ENCODE data around the gene ZFHX3. TPM values are rescaled to one million over a fixed set of nuclear protein-coding genes. Genes with fewer than 3 reads are reported as not detected.

The ZFHX3 gene
- total RNA-seq, 4 donors from 2014 or later: 36.3 to 44.0 (median 38.1) TPM

DNA sequence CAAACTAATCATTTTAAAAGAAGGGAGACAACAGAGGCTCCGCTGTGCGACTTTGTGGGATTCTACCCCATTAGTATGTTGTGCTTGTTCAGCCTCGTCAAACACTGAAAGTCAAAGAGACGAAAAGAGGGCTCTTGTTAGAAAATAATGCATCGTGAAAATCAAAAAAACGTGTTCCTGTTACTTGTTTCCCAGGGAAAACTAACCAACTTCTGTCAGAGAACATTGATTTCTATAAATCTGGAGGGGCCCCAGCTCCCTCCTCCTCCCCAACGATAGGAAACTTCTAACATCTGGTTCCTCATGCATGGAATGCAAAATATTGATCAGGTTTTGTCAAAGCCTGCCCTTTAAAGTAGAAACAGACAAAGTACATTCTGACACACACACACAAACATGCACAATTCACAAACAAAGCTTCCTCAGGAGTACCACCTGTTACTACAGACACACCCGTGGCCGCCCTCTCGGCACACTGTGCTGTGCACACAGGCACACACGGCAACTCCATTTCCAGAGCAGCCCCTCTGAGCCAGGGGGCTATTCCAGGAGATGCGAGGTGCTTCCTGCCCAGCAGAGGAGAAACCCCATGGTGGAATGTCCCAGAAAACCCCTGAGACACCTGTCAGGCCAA lies 151.3 kb downstream of the ZFHX3 start:
- no peak for DNase-seq (ENCODE audit: low spot score in 2 of 2)
- Histone ChIP-seq H3K27ac (no peak overlapping the region), H3K4me1 (peaks cover 0 to 30% (median 0%) of the 10 kb centered on the region in 4 donors), H3K36me3 (no peaks in the 10 kb centered on the region), H3K4me3 (no peak overlapping the region), H3K9me3 (no peaks in the 10 kb centered on the region), H3K27me3 (no peaks in the 10 kb centered on the region)
- 74 to 79% methylated on average over 10 to 12 of the region's 12 CpGs for WGBS, 2 donors
- TF ChIP-seq, protein P1, sequence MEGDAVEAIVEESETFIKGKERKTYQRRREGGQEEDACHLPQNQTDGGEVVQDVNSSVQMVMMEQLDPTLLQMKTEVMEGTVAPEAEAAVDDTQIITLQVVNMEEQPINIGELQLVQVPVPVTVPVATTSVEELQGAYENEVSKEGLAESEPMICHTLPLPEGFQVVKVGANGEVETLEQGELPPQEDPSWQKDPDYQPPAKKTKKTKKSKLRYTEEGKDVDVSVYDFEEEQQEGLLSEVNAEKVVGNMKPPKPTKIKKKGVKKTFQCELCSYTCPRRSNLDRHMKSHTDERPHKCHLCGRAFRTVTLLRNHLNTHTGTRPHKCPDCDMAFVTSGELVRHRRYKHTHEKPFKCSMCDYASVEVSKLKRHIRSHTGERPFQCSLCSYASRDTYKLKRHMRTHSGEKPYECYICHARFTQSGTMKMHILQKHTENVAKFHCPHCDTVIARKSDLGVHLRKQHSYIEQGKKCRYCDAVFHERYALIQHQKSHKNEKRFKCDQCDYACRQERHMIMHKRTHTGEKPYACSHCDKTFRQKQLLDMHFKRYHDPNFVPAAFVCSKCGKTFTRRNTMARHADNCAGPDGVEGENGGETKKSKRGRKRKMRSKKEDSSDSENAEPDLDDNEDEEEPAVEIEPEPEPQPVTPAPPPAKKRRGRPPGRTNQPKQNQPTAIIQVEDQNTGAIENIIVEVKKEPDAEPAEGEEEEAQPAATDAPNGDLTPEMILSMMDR (IDR thresholded peaks at IDR 0.05): no peak
- no peak for TF ChIP-seq EP300 (IDR thresholded peaks at IDR 0.05)
- no peak for TF ChIP-seq POLR2A (IDR thresholded peaks at IDR 0.05)

- TF ChIP-seq, protein P1 (IDR thresholded peaks at IDR 0.05): no peak
- TF ChIP-seq EP300 (IDR thresholded peaks at IDR 0.05) (no peak), POLR2A (IDR thresholded peaks at IDR 0.05) (no peak)
Measured at GRCh38 chr16:72895951-72896350, 152.0 kb downstream of the ZFHX3 start.

GRCh38 chr16:72894293-72895151 lies 153.4 kb downstream of the ZFHX3 start:
- peaks cover 0 to 11% (median 0%) of the 10 kb centered on the region in 3 donors for H3K36me3 ChIP-seq
- H3K27ac ChIP-seq: peak overlapping the region in 2 of 4 donors; percentile 63 to 72
- peaks cover 0 to 30% (median 0%) of the 10 kb centered on the region in 4 donors for H3K4me1 ChIP-seq
- DNase-seq (ENCODE audit: low spot score in 2 of 2): no peak
- TF ChIP-seq EP300 (IDR thresholded peaks at IDR 0.05): no peak
- no peak for TF ChIP-seq POLR2A (IDR thresholded peaks at IDR 0.05)
- TF ChIP-seq, protein P1 (IDR thresholded peaks at IDR 0.05): no peak
- H3K27me3 ChIP-seq: no peaks in the 10 kb centered on the region
- no peak overlapping the region for H3K4me3 ChIP-seq
- 45 to 53% methylated on average over 18 of the region's 18 CpGs for WGBS, 2 donors
- no peaks in the 10 kb centered on the region for H3K9me3 ChIP-seq

More at GRCh38 chr16:72895951-72896350, 152.0 kb downstream of the ZFHX3 start:
- no peaks in the 10 kb centered on the region for H3K9me3 ChIP-seq
- H3K27ac ChIP-seq: peak overlapping the region in 1 of 4 donors; percentile 8
- 63 to 67% methylated on average over 11 of the region's 11 CpGs for WGBS, 2 donors
- no peaks in the 10 kb centered on the region for H3K27me3 ChIP-seq
- no peaks in the 10 kb centered on the region for H3K36me3 ChIP-seq
- H3K4me3 ChIP-seq: no peak overlapping the region
- no peak for DNase-seq (ENCODE audit: low spot score in 2 of 2)
- H3K4me1 ChIP-seq: peaks cover 0 to 30% (median 0%) of the 10 kb centered on the region in 4 donors

DNA sequence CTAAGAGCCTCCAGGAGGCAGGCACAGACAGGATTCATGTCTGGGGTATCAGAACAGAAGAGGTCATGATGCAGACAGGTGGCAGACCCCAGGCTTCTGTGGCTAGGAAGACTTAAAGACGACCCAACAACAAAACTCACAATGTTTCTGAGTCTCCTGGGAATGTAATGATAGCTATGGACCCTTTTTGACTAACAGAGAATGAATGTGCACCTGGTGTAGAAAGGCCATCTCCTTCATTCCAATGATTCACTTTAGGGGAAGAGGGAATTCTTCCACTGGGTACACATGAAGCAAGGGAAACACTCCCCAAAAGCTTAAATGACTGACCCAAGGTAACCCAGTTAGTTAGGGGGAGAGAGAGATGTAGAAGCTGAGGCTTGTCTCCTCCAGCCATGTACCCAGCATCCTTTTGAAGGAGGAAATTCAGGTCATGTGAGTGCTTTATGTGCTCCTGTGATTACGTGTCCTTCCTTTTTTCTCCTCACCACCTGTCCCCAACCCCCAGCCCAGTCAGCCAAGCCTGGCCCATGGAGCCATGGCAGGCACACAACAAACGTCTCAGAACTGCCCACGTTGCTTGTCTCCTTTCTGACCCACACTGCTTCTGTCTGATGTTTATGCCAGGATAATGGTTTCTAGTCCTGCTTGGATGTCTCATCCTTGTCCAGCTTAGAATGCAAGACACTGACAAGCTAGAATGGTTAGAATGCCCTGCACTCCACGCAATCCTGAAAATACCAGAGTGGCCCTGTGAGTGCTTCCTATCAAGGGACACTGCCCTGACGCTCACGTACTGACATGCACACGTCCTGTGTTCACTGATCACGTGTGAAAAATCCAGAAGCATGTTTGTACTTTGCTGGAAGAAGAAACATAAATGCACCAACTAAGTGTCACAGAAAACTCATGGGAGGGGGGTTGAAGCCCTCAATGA lies 156.4 kb downstream of the ZFHX3 start:
- TF ChIP-seq EP300 (IDR thresholded peaks at IDR 0.05): no peak
- TF ChIP-seq, protein P1 (IDR thresholded peaks at IDR 0.05): no peak
- TF ChIP-seq POLR2A (IDR thresholded peaks at IDR 0.05): no peak
- H3K27ac ChIP-seq: no peak overlapping the region
- H3K9me3 ChIP-seq: no peaks in the 10 kb centered on the region
- no peaks in the 10 kb centered on the region for H3K27me3 ChIP-seq
- no peak overlapping the region for H3K4me3 ChIP-seq
- peaks cover 0 to 30% (median 0%) of the 10 kb centered on the region in 4 donors for H3K4me1 ChIP-seq
- WGBS, 2 donors: 77 to 80% methylated on average over 9 of the region's 9 CpGs
- no peak for DNase-seq (ENCODE audit: low spot score in 2 of 2)
- peaks cover 0 to 41% (median 0%) of the 10 kb centered on the region in 3 donors for H3K36me3 ChIP-seq

Data from tibial nerve (tissue), 4 donors.